GM13977 (cell line): ENCODE data around the gene ATP2A3.

Experiments used
- DNase-seq: peaks from one replicate; pipeline ENCODE4 v3.0.0; 2012; ENCODE audit warnings: low spot score
- in situ Hi-C: fragments of 300-500 bp; cut with MboI; formaldehyde crosslinking; loops from one replicate; pipeline ENCODE4 v1.12.0; 2022; ENCODE audit warnings: low sequenced_read_pairs, low pct_unique_long_range_greater_than_20kb, mixed read lengths, inconsistent platforms; ENCODE audit not compliant: unreplicated experiment
- TF ChIP-seq, protein P1 (sequence below): IDR thresholded peaks from 2 replicates; pipeline ENCODE4 v1.5.1; 2012; ENCODE audit warnings: mild to moderate bottlenecking, control low read depth; ENCODE audit not compliant: insufficient read depth; ENCODE audit errors: extremely low read depth, missing control alignments

Gene ATP2A3

DNA sequence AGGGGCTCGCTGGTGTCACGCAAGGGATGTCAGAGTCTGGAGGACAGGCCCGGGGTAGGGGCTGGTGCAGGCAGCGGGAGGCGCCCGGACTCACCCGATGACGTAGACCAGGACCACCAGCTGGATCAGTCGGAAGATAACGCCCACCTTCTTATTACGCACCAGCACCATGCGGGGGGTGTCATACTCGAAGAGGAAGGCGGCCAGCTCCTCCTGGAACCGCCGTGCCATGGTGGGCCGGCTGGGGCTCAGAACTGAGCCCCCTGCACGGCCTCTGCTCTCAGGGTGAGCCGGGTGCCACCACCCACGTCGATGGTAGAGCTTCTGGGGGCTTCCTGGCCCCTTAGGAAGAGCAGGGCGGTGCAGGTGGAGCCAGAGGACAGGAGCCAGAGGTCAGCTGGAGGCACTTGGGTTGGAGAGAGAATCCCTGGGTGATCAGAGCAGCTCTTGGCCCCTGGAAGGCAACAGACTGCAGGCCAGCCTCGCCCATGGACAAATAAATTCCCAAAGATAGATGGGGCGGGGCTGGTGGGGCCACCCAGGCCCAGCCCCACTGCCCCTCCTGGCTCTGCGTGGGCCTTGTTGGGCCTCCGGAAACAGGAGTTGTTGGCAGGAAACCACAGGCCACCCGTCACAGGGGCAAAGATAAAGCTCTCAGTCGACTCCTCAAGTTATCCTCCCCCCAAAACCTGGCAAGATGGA is 48.1 kb downstream of the ATP2A3 start, which contains the start of gene P2RX1:
Gene P2RX1 (minus strand): TSS at position 471 of the 702 bp plus-strand sequence. CDS start 240 bp downstream, at position 231.
- DNase-seq: no peak
- in situ Hi-C loops: loop anchor here (10.0 kb wide), 1 partner anchor 79 kb away; no protein-coding TSS in a partner anchor
- TF ChIP-seq, protein P1, sequence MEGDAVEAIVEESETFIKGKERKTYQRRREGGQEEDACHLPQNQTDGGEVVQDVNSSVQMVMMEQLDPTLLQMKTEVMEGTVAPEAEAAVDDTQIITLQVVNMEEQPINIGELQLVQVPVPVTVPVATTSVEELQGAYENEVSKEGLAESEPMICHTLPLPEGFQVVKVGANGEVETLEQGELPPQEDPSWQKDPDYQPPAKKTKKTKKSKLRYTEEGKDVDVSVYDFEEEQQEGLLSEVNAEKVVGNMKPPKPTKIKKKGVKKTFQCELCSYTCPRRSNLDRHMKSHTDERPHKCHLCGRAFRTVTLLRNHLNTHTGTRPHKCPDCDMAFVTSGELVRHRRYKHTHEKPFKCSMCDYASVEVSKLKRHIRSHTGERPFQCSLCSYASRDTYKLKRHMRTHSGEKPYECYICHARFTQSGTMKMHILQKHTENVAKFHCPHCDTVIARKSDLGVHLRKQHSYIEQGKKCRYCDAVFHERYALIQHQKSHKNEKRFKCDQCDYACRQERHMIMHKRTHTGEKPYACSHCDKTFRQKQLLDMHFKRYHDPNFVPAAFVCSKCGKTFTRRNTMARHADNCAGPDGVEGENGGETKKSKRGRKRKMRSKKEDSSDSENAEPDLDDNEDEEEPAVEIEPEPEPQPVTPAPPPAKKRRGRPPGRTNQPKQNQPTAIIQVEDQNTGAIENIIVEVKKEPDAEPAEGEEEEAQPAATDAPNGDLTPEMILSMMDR: no peak

DNA sequence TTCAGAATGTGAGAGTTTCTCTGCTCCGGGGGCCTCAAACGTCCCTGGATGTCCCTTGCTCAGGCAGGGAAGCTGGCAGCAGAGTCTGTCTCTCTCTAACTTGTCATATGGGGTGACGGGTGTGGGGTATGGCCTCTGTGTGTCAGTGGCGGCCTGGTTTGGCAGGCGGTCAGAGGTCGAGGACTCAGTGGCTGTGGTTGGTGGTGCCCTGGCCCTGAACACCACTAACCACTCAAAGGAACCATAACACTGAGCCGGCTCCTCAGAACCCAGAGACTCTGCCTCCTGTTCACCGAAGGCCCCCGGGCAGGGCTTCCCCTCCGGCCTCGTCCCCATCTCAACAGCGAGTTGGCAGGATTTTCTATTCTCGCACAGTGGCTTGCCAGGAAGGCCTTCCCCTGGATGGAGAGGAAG is 48.6 kb downstream of the ATP2A3 start:
- no peak for DNase-seq
- in situ Hi-C loops: loop anchor here (10.0 kb wide), 1 partner anchor 79 kb away; no protein-coding TSS in a partner anchor
- TF ChIP-seq, protein P1: no peak

DNA sequence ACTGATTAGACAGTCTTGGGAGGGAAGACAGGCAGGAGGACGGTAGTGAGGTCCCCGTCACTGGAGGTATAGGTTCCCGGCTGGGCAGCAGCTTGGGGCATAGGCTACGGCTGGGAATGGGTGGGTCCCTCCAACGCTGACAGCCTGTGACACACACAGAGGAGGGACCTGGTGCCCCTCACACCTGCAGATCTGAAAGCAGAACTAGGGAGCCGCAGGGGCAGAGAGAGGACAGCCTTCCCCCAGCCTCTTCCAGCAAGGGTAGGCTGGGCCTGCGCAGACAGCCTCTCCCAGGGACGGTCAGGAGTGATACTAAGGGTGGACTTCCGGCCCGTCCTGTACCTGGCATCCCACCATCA is 49.9 kb downstream of the ATP2A3 start:
- DNase-seq: peak; percentile 77
- TF ChIP-seq, protein P1: no peak
- in situ Hi-C loops: loop anchor here (10.0 kb wide), 1 partner anchor 81 kb away; no protein-coding TSS in a partner anchor

DNA sequence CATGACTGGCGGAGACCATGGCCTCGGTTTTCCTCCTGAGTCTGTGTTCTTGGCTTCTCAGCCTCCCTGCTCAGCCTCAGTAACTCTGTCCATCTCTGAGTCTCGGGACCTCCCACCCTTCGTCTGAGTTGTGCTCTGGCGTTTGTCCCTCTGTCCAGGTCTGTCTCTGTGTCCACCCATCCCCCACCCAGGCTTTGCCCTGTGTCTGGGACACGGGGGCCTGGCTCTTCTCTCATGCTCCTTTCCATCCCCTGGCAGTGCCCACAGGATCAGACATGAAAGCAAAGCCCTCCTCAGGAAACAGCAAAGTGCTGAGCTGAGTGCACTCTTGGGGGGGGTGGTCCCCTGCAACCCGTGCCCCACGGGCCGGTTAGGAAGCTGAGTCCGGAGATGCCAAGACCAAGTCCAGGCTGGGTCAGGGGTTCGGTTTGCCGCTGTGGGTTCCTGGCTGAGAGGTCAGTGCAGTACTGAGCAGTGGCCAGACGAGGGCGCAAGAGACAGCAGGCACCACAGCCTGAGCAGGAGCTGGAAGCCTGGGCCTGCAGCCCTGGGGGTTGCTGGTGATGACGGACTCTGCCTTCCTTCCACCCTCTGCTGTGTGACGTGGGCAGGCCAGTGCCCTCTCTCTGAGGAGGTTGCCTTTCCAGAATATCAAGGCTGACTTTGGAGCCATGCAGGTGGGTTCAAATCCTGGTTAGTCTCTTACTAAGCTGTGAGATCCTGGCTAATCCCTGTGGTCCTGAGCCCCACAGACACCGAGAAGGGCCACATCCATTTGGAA is 50.5 kb downstream of the ATP2A3 start:
- DNase-seq: peak; percentile 90
- TF ChIP-seq, protein P1: peak; percentile 98
- in situ Hi-C loops: loop anchor here (10.0 kb wide), 1 partner anchor 81 kb away; no protein-coding TSS in a partner anchor

- in situ Hi-C loops: loop anchor here (10.0 kb wide), 1 partner anchor 82 kb away; no protein-coding TSS in a partner anchor
- TF ChIP-seq, protein P1: no peak
Observed at GRCh38 chr17:3912827-3913226, 51.4 kb downstream of the ATP2A3 start.

GRCh38 chr17:3911271-3912053 is 52.8 kb downstream of the ATP2A3 start:
- TF ChIP-seq, protein P1: no peak
- in situ Hi-C loops: loop anchor here (10.0 kb wide), 1 partner anchor 83 kb away; no protein-coding TSS in a partner anchor
- DNase-seq: peak; percentile 85

More at GRCh38 chr17:3912827-3913226, 51.4 kb downstream of the ATP2A3 start:
- DNase-seq: no peak
